Fibroblast of peridontal ligament (primary cell): ENCODE measurements around the gene ENGASE.
"Not testable (repeated sequence)": the region's sequence is repeated elsewhere in the genome, so short reads cannot be mapped to it uniquely, and the experiment has no call there.

Experiments used
- DNase-seq: peaks from one replicate; pipeline ENCODE4 v3.0.0-alpha.2; 2010; ENCODE audit errors: extremely low read depth

Gene ENGASE

GRCh38 chr17:79074649-79075445 lies at the start of gene ENGASE:
ENGASE (plus strand) TSS chr17:79074824; CDS start chr17:79074945, 121 bp downstream.
- peak; percentile 76 for DNase-seq

- DNase-seq: no peak
These were observed 49.5 kb upstream of the ENGASE start for GRCh38 chr17:79024901-79025737.

GRCh38 chr17:79026376-79027273 lies 48.0 kb upstream of the ENGASE start:
- peak; percentile 68 for DNase-seq

- no peak for DNase-seq
These were observed 47.2 kb upstream of the ENGASE start for GRCh38 chr17:79027274-79027924.

GRCh38 chr17:79027925-79028491 lies 46.6 kb upstream of the ENGASE start:
- peak; percentile 52 for DNase-seq

GRCh38 chr17:79028496-79029326 lies 45.9 kb upstream of the ENGASE start:
- no peak for DNase-seq

GRCh38 chr17:79029327-79030009 lies 45.2 kb upstream of the ENGASE start:
- no peak for DNase-seq

GRCh38 chr17:79030636-79031035 lies 44.0 kb upstream of the ENGASE start:
- not testable (repeated sequence) for DNase-seq

- DNase-seq: no peak
These were observed 42.4 kb upstream of the ENGASE start for GRCh38 chr17:79031996-79032875.

GRCh38 chr17:79033046-79033616 lies 41.5 kb upstream of the ENGASE start:
- DNase-seq: no peak

- DNase-seq: no peak
These were observed 40.7 kb upstream of the ENGASE start for GRCh38 chr17:79033741-79034501.

GRCh38 chr17:79034931-79035485 lies 39.6 kb upstream of the ENGASE start:
- DNase-seq: no peak

GRCh38 chr17:79035686-79036085 lies 38.9 kb upstream of the ENGASE start:
- DNase-seq: no peak

- DNase-seq: no peak
These were observed 38.4 kb upstream of the ENGASE start for GRCh38 chr17:79036181-79036580.

GRCh38 chr17:79036596-79036995 lies 38.0 kb upstream of the ENGASE start:
- peak; percentile 95 for DNase-seq

- DNase-seq: peak; percentile 98
These were observed 36.0 kb upstream of the ENGASE start for GRCh38 chr17:79038545-79039135.

- DNase-seq: no peak
These were observed 35.5 kb upstream of the ENGASE start for GRCh38 chr17:79039171-79039570.
